ENCODE data around the gene SLC12A2.

The SLC12A2 gene

GRCh38 chr5:128060644-128061385, 22.8 kb upstream of the SLC12A2 start:
- no peak overlapping the region for H3K27ac ChIP-seq
- no peak for TF ChIP-seq CTCF (conservative IDR thresholded peaks at IDR 0.05)

- TF ChIP-seq CTCF (conservative IDR thresholded peaks at IDR 0.05): no peak
These were observed 21.3 kb upstream of the SLC12A2 start for GRCh38 chr5:128062172-128062746.

GRCh38 chr5:128074171-128074570, 9.4 kb upstream of the SLC12A2 start:
- no peak for TF ChIP-seq CTCF (conservative IDR thresholded peaks at IDR 0.05)
- H3K27ac ChIP-seq: no peak overlapping the region

More at GRCh38 chr5:128062172-128062746, 21.3 kb upstream of the SLC12A2 start:
- H3K27ac ChIP-seq: no peak overlapping the region

- no peak overlapping the region for H3K27ac ChIP-seq
- no peak for TF ChIP-seq CTCF (conservative IDR thresholded peaks at IDR 0.05)
These were observed 8.6 kb upstream of the SLC12A2 start for GRCh38 chr5:128074953-128075352.

GRCh38 chr5:128077526-128077925, 6.0 kb upstream of the SLC12A2 start:
- no peak for TF ChIP-seq CTCF (conservative IDR thresholded peaks at IDR 0.05)

GRCh38 chr5:128081111-128081851, 2.3 kb upstream of the SLC12A2 start:
- TF ChIP-seq CTCF (conservative IDR thresholded peaks at IDR 0.05): peak; percentile 30; the same call in 1 of the 2 replicates
- H3K27ac ChIP-seq: peak overlapping the region; percentile 86

More at GRCh38 chr5:128077526-128077925, 6.0 kb upstream of the SLC12A2 start:
- H3K27ac ChIP-seq: no peak overlapping the region

GRCh38 chr5:128082551-128083032, 974 bp upstream of the SLC12A2 start:
- no peak for TF ChIP-seq CTCF (conservative IDR thresholded peaks at IDR 0.05)
- peak overlapping the region; percentile 86 for H3K27ac ChIP-seq
